Right lobe of liver (tissue), 4 donors: Measurements from ENCODE around the gene GNGT1.

Experiments
- POLR2A ChIP-seq: fragments of 450-650 bp; IDR thresholded peaks from one replicate; pipeline ENCODE4 v1.6.1; 2017; ENCODE audit warnings: antibody characterized with exemption, mild to moderate bottlenecking
- TF ChIP-seq, protein P1 (sequence below), 4 donors: fragments of 200-600 bp in 3 of 4; fragments of 450-650 bp in 1 of 4; IDR thresholded peaks; one replicate each; pipeline versions ENCODE4 v1.5.1 to v1.8.0; 2016 to 2022; ENCODE audit warnings: antibody characterized with exemption in 4 of 4, mild to moderate bottlenecking in 2 of 4
- donor health status: DM: no; HTN: no; CAD: no.
- donor health status: DM: no; HTN: no; CAD: no.
- donor health status: DM: no; HTN: yes; CAD: no.

DNA sequence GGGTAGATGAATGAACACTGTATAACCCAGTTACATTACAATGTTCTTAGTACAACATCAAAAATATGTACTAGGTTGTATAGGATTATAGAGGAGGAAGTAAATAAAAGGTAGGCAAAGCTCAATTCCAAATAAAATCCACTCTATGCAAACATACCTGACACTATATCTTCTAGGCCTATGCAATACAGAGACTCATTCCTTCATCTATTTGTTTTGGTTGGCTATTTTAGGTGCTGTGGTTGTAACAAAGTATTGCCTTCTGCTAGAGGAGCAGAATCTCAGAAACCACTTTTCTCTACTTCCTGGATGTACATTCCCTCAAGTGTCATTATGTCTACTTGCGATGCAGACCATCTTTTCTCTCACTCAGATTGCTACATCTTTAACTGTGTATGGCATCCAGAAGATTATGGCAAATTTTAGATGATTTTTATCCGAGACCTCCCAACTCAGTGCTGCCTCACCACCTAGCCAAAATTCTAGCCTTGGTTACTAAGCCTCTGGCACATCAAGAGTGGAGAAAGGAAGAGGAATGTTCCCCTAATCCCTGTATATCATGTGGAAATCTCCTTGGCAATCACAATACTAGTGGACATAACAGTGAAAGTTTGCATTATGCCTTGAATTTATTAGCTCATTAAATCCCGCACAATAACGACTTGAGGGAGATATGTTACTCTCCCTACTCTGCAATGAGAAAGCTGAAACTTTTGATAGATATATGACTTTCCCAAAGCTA is 10.3 kb upstream of the GNGT1 start:
- TF ChIP-seq, protein P1, sequence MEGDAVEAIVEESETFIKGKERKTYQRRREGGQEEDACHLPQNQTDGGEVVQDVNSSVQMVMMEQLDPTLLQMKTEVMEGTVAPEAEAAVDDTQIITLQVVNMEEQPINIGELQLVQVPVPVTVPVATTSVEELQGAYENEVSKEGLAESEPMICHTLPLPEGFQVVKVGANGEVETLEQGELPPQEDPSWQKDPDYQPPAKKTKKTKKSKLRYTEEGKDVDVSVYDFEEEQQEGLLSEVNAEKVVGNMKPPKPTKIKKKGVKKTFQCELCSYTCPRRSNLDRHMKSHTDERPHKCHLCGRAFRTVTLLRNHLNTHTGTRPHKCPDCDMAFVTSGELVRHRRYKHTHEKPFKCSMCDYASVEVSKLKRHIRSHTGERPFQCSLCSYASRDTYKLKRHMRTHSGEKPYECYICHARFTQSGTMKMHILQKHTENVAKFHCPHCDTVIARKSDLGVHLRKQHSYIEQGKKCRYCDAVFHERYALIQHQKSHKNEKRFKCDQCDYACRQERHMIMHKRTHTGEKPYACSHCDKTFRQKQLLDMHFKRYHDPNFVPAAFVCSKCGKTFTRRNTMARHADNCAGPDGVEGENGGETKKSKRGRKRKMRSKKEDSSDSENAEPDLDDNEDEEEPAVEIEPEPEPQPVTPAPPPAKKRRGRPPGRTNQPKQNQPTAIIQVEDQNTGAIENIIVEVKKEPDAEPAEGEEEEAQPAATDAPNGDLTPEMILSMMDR (IDR thresholded peaks at IDR 0.05) = no peak
- no peak for TF ChIP-seq POLR2A
